GM12872 (cell line): ENCODE data around the gene TPCN1.

ENCODE experiments used
- TF ChIP-seq, protein P1 (sequence below): IDR thresholded peaks from 3 replicates; pipeline ENCODE4 v1.5.1; 2011; ENCODE audit warnings: low read depth, mild to moderate bottlenecking, low read length, moderate library complexity; ENCODE audit not compliant: insufficient read depth

TPCN1 gene

DNA sequence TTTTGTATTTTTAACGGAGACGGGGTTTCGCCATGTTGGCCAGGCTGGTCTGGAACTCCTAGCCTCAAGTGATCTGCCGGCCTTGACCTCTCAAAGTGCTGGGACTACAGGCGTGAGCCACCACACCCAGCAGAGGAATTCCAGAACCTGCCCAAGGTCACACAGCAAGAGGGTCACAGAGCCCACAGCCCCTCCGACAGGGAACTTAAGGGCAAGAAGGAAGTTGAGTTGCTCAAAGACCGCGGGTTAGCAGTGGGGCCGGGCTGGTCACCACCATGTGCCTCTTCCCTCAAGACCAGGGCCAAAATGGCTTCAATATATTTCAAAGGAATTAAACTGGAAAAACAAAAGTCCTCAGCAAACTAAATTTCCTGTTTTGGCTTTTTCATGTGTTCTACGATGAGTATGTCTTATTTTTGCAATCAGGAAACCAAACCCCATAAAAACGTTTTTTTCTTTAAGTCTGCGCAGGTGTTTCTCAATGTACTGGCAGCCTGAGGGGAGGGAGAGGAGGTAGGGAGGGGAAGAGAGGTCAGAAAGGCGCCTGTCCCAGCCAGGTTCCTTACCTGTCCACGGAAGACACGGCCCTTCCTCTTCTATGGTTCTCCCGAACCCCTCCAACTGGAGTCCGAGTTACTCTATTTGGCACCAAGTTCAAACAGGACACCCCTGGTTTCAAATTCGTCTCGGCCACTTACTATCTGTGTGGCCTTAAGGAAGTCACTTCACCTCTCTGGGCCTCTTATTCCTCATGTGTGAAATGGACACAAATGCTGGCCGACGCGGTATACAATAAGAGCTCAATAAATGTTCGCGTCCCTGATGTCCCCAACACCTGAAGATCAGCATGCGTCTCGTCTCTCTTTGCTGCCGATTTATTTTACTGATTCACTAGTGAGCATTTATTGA is 112.9 kb downstream of the TPCN1 start:
- TF ChIP-seq, protein P1, sequence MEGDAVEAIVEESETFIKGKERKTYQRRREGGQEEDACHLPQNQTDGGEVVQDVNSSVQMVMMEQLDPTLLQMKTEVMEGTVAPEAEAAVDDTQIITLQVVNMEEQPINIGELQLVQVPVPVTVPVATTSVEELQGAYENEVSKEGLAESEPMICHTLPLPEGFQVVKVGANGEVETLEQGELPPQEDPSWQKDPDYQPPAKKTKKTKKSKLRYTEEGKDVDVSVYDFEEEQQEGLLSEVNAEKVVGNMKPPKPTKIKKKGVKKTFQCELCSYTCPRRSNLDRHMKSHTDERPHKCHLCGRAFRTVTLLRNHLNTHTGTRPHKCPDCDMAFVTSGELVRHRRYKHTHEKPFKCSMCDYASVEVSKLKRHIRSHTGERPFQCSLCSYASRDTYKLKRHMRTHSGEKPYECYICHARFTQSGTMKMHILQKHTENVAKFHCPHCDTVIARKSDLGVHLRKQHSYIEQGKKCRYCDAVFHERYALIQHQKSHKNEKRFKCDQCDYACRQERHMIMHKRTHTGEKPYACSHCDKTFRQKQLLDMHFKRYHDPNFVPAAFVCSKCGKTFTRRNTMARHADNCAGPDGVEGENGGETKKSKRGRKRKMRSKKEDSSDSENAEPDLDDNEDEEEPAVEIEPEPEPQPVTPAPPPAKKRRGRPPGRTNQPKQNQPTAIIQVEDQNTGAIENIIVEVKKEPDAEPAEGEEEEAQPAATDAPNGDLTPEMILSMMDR, result no peak

DNA sequence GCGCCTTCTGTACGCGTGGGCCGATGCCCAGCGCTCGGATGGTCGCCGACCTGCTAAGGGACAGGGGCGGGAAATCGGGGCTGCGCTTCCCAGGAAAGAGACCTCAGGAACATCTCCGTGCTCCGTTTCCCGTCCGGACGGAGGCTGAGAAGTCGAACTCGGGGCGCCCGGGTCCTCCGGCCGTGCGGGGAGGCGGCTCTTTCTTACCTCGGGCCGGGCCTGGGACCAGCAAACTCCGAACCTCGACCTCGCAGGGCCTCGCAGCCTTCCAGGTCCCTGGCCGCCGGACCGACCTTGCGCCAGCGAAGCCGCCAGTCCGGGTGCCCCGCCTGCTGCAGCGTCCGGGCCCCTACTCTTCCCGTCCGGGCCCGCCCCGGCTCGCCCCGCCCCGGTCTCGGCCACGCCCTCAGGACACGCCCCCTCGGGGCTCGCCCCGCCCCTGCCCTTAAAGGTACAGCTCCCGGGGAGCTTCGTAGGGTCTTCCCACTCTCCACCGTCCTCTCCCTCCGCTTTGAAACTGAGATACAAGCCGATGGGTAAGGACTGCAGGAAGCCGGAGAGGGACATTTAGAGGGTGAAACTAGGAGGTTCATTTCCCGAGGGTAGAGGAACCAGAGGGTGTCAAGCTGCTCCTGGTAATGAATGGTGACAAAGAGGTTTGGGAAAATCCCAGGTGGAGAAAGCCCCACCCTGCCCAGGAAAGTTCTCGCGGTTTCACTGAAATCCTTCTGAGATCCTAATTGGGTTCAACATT is 113.7 kb downstream of the TPCN1 start, which contains the start of gene SLC8B1:
Gene SLC8B1 (minus strand): TSS at position 324 of the 754 bp plus-strand sequence. CDS start 2,231 bp downstream, outside the sequence.
- TF ChIP-seq, protein P1, result no peak

- TF ChIP-seq, protein P1, result no peak
These were observed 118.3 kb downstream of the TPCN1 start for GRCh38 chr12:113339540-113339939.

DNA sequence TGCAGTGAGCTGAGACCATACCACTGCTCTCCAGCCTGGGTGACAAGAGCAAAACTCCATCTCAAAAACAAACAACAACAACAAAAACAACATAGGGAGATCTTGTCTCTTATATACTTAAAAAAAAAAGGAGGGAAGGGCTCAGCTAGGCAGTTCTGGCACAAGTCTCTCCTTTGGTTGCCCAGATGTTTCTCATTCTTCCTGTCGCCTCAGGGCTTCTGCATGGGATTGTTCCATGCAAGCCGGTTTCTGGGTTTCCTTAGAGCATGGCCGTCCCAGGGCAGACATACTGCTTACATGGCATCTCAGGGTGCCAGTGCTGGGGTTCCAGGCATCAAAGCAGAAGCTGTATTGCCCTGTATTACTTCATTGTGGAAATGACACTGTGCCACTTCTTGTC is 118.8 kb downstream of the TPCN1 start:
- TF ChIP-seq, protein P1, result no peak

DNA sequence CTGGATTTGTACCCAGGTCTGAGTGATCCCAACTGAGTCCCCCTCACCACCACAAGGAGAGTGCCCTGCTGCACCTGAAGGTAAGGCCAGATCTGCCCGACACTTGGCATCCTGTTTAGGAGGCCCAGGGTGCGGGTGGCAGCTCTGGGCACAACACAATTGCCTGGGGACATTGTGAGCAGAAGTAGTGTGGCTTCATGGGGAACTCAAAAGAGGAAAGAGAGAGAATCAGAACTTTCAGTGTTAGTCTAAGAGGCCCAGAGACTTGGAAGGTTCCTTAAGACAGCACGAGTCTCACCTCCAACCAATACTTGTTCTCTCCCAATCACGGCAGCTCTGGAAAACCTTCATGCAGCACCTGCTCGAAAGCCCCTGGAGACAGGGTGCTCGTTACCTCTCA is 120.3 kb downstream of the TPCN1 start:
- TF ChIP-seq, protein P1, result no peak

- TF ChIP-seq, protein P1, result no peak
These were observed 124.1 kb downstream of the TPCN1 start for GRCh38 chr12:113345318-113345717.

- TF ChIP-seq, protein P1, result no peak
These were observed 125.1 kb downstream of the TPCN1 start for GRCh38 chr12:113346353-113346752.
